H1 (cell line): ENCODE data around the gene EFEMP2. TPM values are rescaled to one million over a fixed set of nuclear protein-coding genes. Genes with fewer than 3 reads are reported as not detected.

Experiments used
- CHD7 ChIP-seq: fragments of 300-600 bp; sonication (generic); IDR thresholded peaks from 2 replicates; pipeline ENCODE4 v1.7.1; 2012; ENCODE audit warnings: low read length, moderate library complexity, mild to moderate bottlenecking, inconsistent platforms; ENCODE audit not compliant: insufficient replicate concordance
- CTCF ChIP-seq, 3 experiments: IDR thresholded peaks; 1 replicate in 2 of 3; 2 replicates in 1 of 3; pipeline versions ENCODE4 v1.5.1 to v1.6.1; 2011; ENCODE audit warnings: low read length in 3 of 3, mild to moderate bottlenecking in 3 of 3, inconsistent platforms in 2 of 3, low read depth in 1 of 3, moderate library complexity in 1 of 3; ENCODE audit not compliant: insufficient read depth in 1 of 3; ENCODE audit errors: control extremely low read depth in 1 of 3
- JUND ChIP-seq: IDR thresholded peaks from 2 replicates; pipeline ENCODE4 v1.6.1; 2011; ENCODE audit warnings: mild to moderate bottlenecking, improper control_type of control experiment, low read length
- MAFK ChIP-seq: IDR thresholded peaks from 2 replicates; pipeline ENCODE4 v1.6.1; 2012; ENCODE audit warnings: low read depth, mild to moderate bottlenecking, improper control_type of control experiment, low read length
- RAD21 ChIP-seq, 2 experiments: IDR thresholded peaks in 1 of 2; conservative IDR thresholded peaks in 1 of 2; 2 replicates each; pipeline ENCODE4 v1.6.1; 2011; ENCODE audit warnings: low read depth in 2 of 2, low read length in 2 of 2, improper control_type of control experiment in 1 of 2, inconsistent platforms in 1 of 2, mild to moderate bottlenecking in 1 of 2, moderate library complexity in 1 of 2
- RXRA ChIP-seq: IDR thresholded peaks from 2 replicates; pipeline ENCODE4 v1.6.1; 2011; ENCODE audit warnings: low read depth, mild to moderate bottlenecking, low read length, moderate library complexity; ENCODE audit not compliant: insufficient read depth
- polyA plus RNA-seq, 7 experiments: library from polyadenylated mRNA; depleted of rRNA in 3 of 7; stranded (reverse) in 5 of 7; unstranded in 2 of 7; fragments of >200 nt in 5 of 7; fragments of 200-250 nt in 2 of 7; gene quantifications; 1 replicate in 5 of 7; 2 replicates in 1 of 7; 4 replicates in 1 of 7; pipeline versions ENCODE4 v1.2.1 to v1.2.3, GENCODE V29; 2011 to 2013; ENCODE audit warnings: missing spikeins in 2 of 7, mixed read lengths in 2 of 7
- total RNA-seq: library from RNA; stranded (reverse); fragmentation: NEBNext Ultra II Directional; extraction: Animal tissue kit (Norgen Biotek cat#: 25700); gene quantifications from 2 replicates; pipeline ENCODE4 v1.2.1, GENCODE V29; 2021

Gene EFEMP2
- total and polyA plus RNA-seq, 2 of the 8 experiments (the other 6 are each of a cell fraction or from before 2014, with no cell fraction given), result 8.8 to 17.2 TPM

GRCh38 chr11:65817835-65818680, 54.5 kb downstream of the EFEMP2 start (continued):
- no peak for TF ChIP-seq CHD7
- TF ChIP-seq JUND, result peak; percentile 39; the same call in 1 of the 2 replicates
- peak; percentile 91 to 95 for TF ChIP-seq RAD21 (IDR thresholded peaks at IDR 0.05 in 1 of 2, conservative IDR thresholded peaks at IDR 0.05 in 1 of 2; ENCODE audit: low read depth in 2 of 2, low read length in 2 of 2)
- no peak for TF ChIP-seq RXRA
- TF ChIP-seq CTCF (IDR thresholded peaks at IDR 0.05; ENCODE audit: control extremely low read depth in 1 of 3, insufficient read depth in 1 of 3, low read depth in 1 of 3, low read length in 3 of 3), result peak; percentile 99 to 100 (median 99)
- no peak for TF ChIP-seq MAFK
